Measurements from ENCODE around the gene CPB2. TPM values are rescaled to one million over a fixed set of nuclear protein-coding genes. Genes with fewer than 3 reads are reported as not detected.

Gene CPB2
- total RNA-seq, 4 donors from 2014 or later = not detected

DNA sequence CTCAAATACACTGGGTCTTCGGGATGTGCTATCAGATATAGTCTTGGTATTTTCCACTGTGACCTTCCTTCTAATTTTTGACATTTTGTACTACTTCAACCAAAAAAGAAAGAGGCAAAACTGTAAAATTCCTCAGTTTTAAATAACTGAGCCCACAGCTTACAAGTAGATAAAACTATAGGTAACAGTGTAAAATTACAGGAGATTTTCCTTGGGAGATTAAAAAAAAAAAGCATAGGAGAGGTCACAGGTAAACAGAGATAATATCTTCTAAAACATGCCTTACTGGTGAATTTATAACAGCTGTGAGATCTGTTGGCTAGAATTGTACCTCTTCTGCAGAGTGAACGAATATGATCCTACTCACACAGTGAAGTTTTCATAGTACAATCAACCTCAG, 59.4 kb downstream of the CPB2 start:
- Histone ChIP-seq H3K4me1 (peaks cover 0 to 10% (median 2%) of the 10 kb centered on the region in 3 donors), H3K27me3 (no peaks in the 10 kb centered on the region), H3K36me3 (peaks cover 0 to 26% (median 0%) of the 10 kb centered on the region in 3 donors), H3K4me3 (no peak overlapping the region), H3K9me3 (no peaks in the 10 kb centered on the region), H3K27ac (no peak overlapping the region)
- intact Hi-C loops (cut with DNase I) = no loop called here
- no peak for DNase-seq
- TF ChIP-seq POLR2A (IDR thresholded peaks at IDR 0.05) = no peak
- TF ChIP-seq CTCF (IDR thresholded peaks at IDR 0.05) = no peak
- WGBS, 2 donors = 79 to 80% methylated on average over 2 of the region's 2 CpGs

GRCh38 chr13:46043647-46044046, 61.2 kb downstream of the CPB2 start:
- Histone ChIP-seq H3K4me1 (no peaks in the 10 kb centered on the region), H3K36me3 (peaks cover 0 to 43% (median 2%) of the 10 kb centered on the region in 3 donors), H3K4me3 (no peak overlapping the region), H3K27ac (no peak overlapping the region), H3K27me3 (no peaks in the 10 kb centered on the region), H3K9me3 (no peaks in the 10 kb centered on the region)
- TF ChIP-seq POLR2A (IDR thresholded peaks at IDR 0.05) = no peak
- no peak for TF ChIP-seq CTCF (IDR thresholded peaks at IDR 0.05)
- intact Hi-C loops (cut with DNase I) = no loop called here
- DNase-seq = no peak
- 88 to 93% methylated on average over 5 of the region's 5 CpGs for WGBS, 2 donors

- Histone ChIP-seq H3K9me3 (no peaks in the 10 kb centered on the region), H3K36me3 (peaks cover 0 to 62% (median 5%) of the 10 kb centered on the region in 3 donors), H3K27ac (no peak overlapping the region), H3K4me3 (no peak overlapping the region), H3K4me1 (no peaks in the 10 kb centered on the region), H3K27me3 (no peaks in the 10 kb centered on the region)
- intact Hi-C loops (cut with DNase I) = no loop called here
- DNase-seq = no peak
- 89 to 95% methylated on average over 4 of the region's 4 CpGs for WGBS, 2 donors
- no peak for TF ChIP-seq CTCF (IDR thresholded peaks at IDR 0.05)
- TF ChIP-seq POLR2A (IDR thresholded peaks at IDR 0.05) = no peak
Observed at GRCh38 chr13:46041419-46041839, 63.4 kb downstream of the CPB2 start.

DNA sequence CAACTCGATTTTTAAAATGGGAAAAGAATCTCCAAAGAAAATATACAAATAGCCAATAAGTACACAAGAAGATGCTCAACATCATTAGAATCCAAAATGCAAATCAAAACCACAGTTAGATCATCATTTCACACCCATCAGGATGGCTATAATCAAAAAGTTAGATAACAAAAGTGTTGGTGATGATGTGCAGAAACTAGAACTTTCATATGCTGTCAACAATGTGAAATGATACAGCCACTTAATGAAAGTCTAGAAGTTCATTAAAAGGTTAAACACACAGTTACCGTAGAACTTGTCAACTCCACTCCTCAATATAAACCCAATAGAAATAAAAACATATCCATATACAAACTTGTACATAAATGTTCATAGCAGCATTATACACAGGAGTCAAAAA, 64.1 kb downstream of the CPB2 start:
- no peaks in the 10 kb centered on the region for H3K27me3 ChIP-seq
- no peaks in the 10 kb centered on the region for H3K4me1 ChIP-seq
- H3K9me3 ChIP-seq = no peaks in the 10 kb centered on the region
- peaks cover 0 to 69% (median 5%) of the 10 kb centered on the region in 3 donors for H3K36me3 ChIP-seq
- intact Hi-C loops (cut with DNase I) = no loop called here
- WGBS, 2 donors = 75 to 77% methylated on average over 2 of the region's 2 CpGs
- no peak for DNase-seq
- no peak overlapping the region for H3K27ac ChIP-seq
- H3K4me3 ChIP-seq = no peak overlapping the region
- TF ChIP-seq CTCF (IDR thresholded peaks at IDR 0.05) = no peak
- no peak for TF ChIP-seq POLR2A (IDR thresholded peaks at IDR 0.05)

DNA sequence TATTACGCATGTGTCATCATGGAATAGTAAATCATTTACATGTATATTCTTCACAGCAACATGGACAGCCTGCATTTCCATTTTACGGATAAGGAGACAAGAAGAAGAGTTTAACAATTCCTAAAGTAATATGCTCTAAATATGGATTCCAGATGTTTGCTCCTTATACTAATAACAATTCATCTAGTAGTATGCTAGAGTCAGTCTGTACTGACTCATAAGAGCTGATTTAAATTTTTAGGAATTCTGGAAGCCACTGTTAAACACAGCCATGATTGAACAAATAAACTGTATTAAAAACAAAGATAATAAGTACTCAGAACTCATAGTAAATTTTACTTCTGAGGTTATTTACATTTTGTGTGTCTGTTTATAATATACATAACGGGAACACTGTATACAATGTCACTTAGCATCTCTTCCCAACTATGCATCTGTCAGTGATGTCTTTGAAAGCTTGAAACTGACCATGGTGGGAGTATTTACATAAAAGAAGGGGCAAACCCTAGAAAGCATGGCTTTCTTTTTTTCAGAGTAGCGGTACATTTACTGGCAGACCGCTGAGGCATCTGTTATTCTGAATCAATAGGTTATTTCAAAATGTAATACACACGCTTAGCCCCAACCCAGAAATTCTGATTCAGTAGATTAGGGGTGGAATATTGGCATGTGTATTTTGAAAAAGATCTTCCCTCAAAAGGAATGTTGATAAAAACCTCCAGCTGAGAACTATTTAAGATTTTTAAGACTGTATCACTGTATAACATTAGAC, 65.2 kb downstream of the CPB2 start:
- H3K27me3 ChIP-seq = no peaks in the 10 kb centered on the region
- no peak overlapping the region for H3K27ac ChIP-seq
- no peaks in the 10 kb centered on the region for H3K9me3 ChIP-seq
- no peaks in the 10 kb centered on the region for H3K4me1 ChIP-seq
- H3K36me3 ChIP-seq = peaks cover 0 to 80% (median 5%) of the 10 kb centered on the region in 3 donors
- TF ChIP-seq POLR2A (IDR thresholded peaks at IDR 0.05) (no peak), CTCF (IDR thresholded peaks at IDR 0.05) (no peak)
- no peak overlapping the region for H3K4me3 ChIP-seq
- 91 to 92% methylated on average over 6 of the region's 6 CpGs for WGBS, 2 donors
- intact Hi-C loops (cut with DNase I) = no loop called here
- DNase-seq = no peak
